HUES6 (cell line): ENCODE measurements around the gene INO80C.

Experiments used
- H3K27ac ChIP-seq: 2 replicates; pipeline ENCODE4 v1.7.0; 2013; ENCODE audit warnings: low read depth, mild to moderate bottlenecking, low read length, inconsistent platforms
- H3K27me3 ChIP-seq: 2 replicates; pipeline ENCODE4 v1.6.1; 2013; ENCODE audit warnings: low read length; ENCODE audit not compliant: control insufficient read depth, insufficient read depth
- H3K36me3 ChIP-seq: 2 replicates; pipeline ENCODE4 v1.6.1; 2013; ENCODE audit warnings: low read length; ENCODE audit not compliant: control insufficient read depth, insufficient read depth
- H3K4me1 ChIP-seq: 2 replicates; pipeline ENCODE4 v1.6.1; 2013; ENCODE audit warnings: low read length; ENCODE audit not compliant: control insufficient read depth, insufficient read depth
- H3K4me3 ChIP-seq: 2 replicates; pipeline ENCODE4 v1.5.1; 2013; ENCODE audit warnings: low read depth, low read length
- H3K9ac ChIP-seq: one replicate; pipeline ENCODE4 v1.6.1; 2013; ENCODE audit warnings: mild to moderate bottlenecking, low read length
- H3K9me3 ChIP-seq: 2 replicates; pipeline ENCODE4 v1.6.1; 2013; ENCODE audit warnings: low read depth, low read length; ENCODE audit not compliant: control insufficient read depth, insufficient read depth

INO80C gene

GRCh38 chr18:35521133-35521532 is 23.4 kb upstream of the INO80C start:
- no peaks in the 10 kb centered on the region for H3K27me3 ChIP-seq
- H3K4me3 ChIP-seq: no peak overlapping the region
- H3K9ac ChIP-seq: no peak overlapping the region
- no peaks in the 10 kb centered on the region for H3K9me3 ChIP-seq
- no peaks in the 10 kb centered on the region for H3K36me3 ChIP-seq
- no peak overlapping the region for H3K27ac ChIP-seq
- H3K4me1 ChIP-seq: peaks cover 22% of the 10 kb centered on the region

- Histone ChIP-seq H3K4me1 (peaks cover 30% of the 10 kb centered on the region), H3K27ac (no peak overlapping the region)
These were observed 21.6 kb upstream of the INO80C start for GRCh38 chr18:35519148-35519899.

GRCh38 chr18:35517715-35518114 is 20.0 kb upstream of the INO80C start:
- H3K36me3 ChIP-seq: no peaks in the 10 kb centered on the region
- H3K9ac ChIP-seq: no peak overlapping the region
- H3K4me3 ChIP-seq: no peak overlapping the region
- no peaks in the 10 kb centered on the region for H3K9me3 ChIP-seq
- no peak overlapping the region for H3K27ac ChIP-seq
- H3K27me3 ChIP-seq: no peaks in the 10 kb centered on the region
- H3K4me1 ChIP-seq: peaks cover 36% of the 10 kb centered on the region

More at GRCh38 chr18:35519148-35519899, 21.6 kb upstream of the INO80C start:
- H3K9ac ChIP-seq: no peak overlapping the region
- H3K9me3 ChIP-seq: no peaks in the 10 kb centered on the region
- H3K27me3 ChIP-seq: no peaks in the 10 kb centered on the region
- H3K36me3 ChIP-seq: no peaks in the 10 kb centered on the region
- no peak overlapping the region for H3K4me3 ChIP-seq

DNA sequence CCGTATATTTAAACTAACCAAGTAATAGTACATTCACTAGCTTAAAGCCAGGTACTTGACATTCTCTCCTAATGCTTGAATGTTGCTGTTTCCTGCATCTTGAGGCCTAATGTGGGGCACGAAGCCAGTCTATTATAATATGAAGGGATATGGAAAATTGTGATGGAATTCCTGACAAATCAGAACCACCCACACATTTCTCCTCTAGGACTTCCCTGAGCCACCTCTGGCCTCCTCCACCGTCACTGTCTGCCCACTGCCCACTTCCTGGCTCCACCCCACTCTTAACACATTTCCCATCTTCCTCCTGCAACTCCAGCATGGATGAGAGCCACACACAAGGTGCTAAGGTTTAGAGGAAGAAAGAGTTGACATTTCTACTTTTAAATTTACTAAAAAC is 19.0 kb upstream of the INO80C start:
- no peak overlapping the region for H3K4me3 ChIP-seq
- no peak overlapping the region for H3K27ac ChIP-seq
- H3K36me3 ChIP-seq: no peaks in the 10 kb centered on the region
- H3K9me3 ChIP-seq: no peaks in the 10 kb centered on the region
- H3K4me1 ChIP-seq: peaks cover 36% of the 10 kb centered on the region
- H3K27me3 ChIP-seq: no peaks in the 10 kb centered on the region
- H3K9ac ChIP-seq: no peak overlapping the region

GRCh38 chr18:35516351-35516750 is 18.6 kb upstream of the INO80C start:
- Histone ChIP-seq H3K9me3 (no peaks in the 10 kb centered on the region), H3K4me3 (no peak overlapping the region), H3K9ac (no peak overlapping the region), H3K27me3 (no peaks in the 10 kb centered on the region), H3K36me3 (no peaks in the 10 kb centered on the region), H3K27ac (no peak overlapping the region), H3K4me1 (peaks cover 36% of the 10 kb centered on the region)

GRCh38 chr18:35515460-35516130 is 17.8 kb upstream of the INO80C start:
- H3K27me3 ChIP-seq: no peaks in the 10 kb centered on the region
- no peaks in the 10 kb centered on the region for H3K36me3 ChIP-seq
- H3K4me3 ChIP-seq: no peak overlapping the region
- H3K4me1 ChIP-seq: peaks cover 36% of the 10 kb centered on the region
- H3K9me3 ChIP-seq: no peaks in the 10 kb centered on the region
- peak overlapping the region; percentile 17 for H3K9ac ChIP-seq
- peak overlapping the region; percentile 12; the same call in 1 of the 2 replicates for H3K27ac ChIP-seq

DNA sequence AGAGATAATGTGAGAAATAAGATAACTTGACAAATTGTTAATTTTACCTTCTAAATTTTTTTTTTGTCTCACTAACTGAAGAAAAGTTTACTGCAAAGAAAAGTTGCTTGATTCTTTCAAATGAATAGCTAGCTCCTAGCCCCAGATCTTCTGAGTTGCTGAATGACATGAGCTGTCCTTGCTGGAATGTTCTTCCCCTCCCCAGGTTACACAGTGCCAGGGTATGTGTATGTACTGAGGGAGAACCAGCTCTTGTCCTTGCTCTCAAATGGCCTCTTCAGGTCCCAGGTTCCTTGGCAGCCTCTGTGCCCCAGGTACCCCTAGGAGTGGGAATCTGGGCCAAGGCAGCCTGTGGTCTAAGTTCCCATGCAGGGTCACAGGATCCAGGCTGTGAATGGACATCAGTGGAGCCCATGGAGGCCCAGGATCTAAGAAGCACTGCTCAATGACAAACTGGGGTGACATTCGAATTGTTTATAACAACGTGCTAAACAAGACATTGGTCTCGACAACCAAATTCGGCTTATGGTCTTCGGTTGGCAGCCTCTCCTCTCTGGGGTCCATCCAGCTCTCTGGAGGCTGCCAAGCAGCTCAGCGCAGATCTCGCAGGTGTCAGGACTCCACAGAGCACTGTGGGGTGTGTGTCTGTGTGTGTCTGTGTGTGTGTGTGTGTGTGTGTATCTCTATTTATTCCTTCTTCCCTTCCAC is 17.1 kb upstream of the INO80C start:
- Histone ChIP-seq H3K27me3 (no peaks in the 10 kb centered on the region), H3K9ac (peak overlapping the region; percentile 17), H3K27ac (no peak overlapping the region), H3K9me3 (no peaks in the 10 kb centered on the region), H3K4me3 (no peak overlapping the region), H3K36me3 (no peaks in the 10 kb centered on the region), H3K4me1 (peaks cover 36% of the 10 kb centered on the region)

DNA sequence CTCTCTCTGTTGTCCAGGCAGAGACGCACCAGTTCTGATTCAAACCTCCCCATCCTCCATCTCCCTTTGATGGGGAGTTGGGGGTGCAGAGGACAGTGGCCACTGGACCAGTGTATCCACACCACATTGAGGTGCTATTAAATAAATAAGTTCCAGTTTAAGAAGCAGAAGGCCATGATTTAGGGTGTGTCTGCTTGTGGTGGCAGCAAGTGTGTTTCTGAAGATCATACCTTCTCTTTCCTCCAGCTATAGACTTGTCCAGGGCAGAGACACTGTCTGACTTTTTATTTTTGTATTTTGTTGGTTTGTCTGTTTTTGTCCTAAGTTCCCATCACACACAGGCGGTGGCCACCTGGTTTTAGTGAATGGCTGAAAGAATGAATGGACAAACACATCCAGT is 16.5 kb upstream of the INO80C start:
- Histone ChIP-seq H3K9ac (no peak overlapping the region), H3K4me3 (no peak overlapping the region), H3K4me1 (peaks cover 36% of the 10 kb centered on the region), H3K9me3 (no peaks in the 10 kb centered on the region), H3K27me3 (no peaks in the 10 kb centered on the region), H3K27ac (no peak overlapping the region), H3K36me3 (no peaks in the 10 kb centered on the region)

- Histone ChIP-seq H3K27ac (peak overlapping the region; percentile 55; the same call in 1 of the 2 replicates), H3K4me3 (no peak overlapping the region), H3K36me3 (no peaks in the 10 kb centered on the region), H3K9ac (peak overlapping the region; percentile 21), H3K9me3 (no peaks in the 10 kb centered on the region), H3K27me3 (no peaks in the 10 kb centered on the region), H3K4me1 (peaks cover 36% of the 10 kb centered on the region)
These were observed 15.6 kb upstream of the INO80C start for GRCh38 chr18:35513181-35513936.

DNA sequence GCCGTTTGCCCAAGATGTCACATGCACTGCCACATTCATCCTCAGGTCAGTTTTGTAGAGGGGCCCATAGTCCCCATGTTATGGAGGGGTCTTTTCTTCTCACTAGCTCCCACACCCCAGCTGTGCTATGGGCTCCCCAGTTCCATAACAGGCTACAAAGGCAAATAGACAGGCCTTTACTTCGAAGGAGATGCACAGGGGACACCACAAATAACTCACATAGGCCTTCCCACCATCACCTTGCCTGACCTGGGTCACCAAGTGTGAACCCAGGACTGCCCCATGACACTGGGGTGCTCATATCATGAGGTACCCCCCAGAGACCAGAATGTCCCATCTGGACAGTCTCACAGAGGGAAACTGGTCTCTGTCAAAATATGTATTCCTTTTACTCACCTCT is 15.0 kb upstream of the INO80C start:
- Histone ChIP-seq H3K27ac (no peak overlapping the region; the same call in 1 of the 2 replicates), H3K9ac (no peak overlapping the region), H3K9me3 (no peaks in the 10 kb centered on the region), H3K4me1 (peaks cover 36% of the 10 kb centered on the region), H3K4me3 (no peak overlapping the region), H3K36me3 (no peaks in the 10 kb centered on the region), H3K27me3 (no peaks in the 10 kb centered on the region)
